ENCODE measurements around the gene CPT1A.
A peak's percentile ranks its signal among the peaks of the same experiment; 100 is the strongest.

Gene CPT1A

GRCh38 chr11:68798221-68798813 lies 43.4 kb downstream of the CPT1A start:
- DNase-seq (ENCODE audit: low read depth): peak; percentile 21

GRCh38 chr11:68796801-68797200 lies 44.9 kb downstream of the CPT1A start:
- no peak for DNase-seq (ENCODE audit: low read depth)

DNA sequence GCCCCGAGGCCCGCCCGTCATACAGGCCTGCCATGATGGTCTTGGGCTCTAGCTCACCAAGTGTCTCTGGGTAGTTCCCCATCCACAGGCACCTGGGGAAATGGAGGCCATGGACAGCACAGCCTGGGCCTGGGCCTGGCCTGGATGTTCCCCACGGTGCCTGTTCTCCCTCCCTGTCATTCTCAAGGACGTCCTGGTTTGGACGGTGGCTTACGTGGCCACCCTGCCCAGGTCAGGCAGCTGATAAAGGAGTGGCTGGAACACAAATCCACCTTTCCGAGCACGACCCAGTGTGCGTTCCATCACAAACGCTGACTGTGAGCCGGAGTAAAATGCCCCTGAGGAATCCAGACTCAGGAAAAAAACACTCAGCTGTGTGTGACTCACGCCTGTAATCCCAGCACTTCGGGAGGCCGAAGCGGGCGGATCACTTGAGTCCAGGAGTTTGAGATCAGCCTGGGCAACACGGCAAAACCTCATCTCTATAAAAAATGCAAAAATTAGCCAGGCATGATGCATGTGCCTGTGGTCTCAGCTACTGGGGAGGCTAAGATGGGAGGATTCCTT lies 49.2 kb downstream of the CPT1A start:
- DNase-seq (ENCODE audit: low read depth): no peak

GRCh38 chr11:68784653-68785052 lies 57.1 kb downstream of the CPT1A start:
- DNase-seq (ENCODE audit: low read depth): no peak

GRCh38 chr11:68783216-68783821 lies 58.4 kb downstream of the CPT1A start:
- no peak for DNase-seq (ENCODE audit: low read depth)

- no peak for DNase-seq (ENCODE audit: low read depth)
Observed at GRCh38 chr11:68782711-68783110, 59.0 kb downstream of the CPT1A start.

- no peak for DNase-seq (ENCODE audit: low read depth)
Observed at GRCh38 chr11:68780829-68781228, 60.9 kb downstream of the CPT1A start.

- DNase-seq (ENCODE audit: low read depth): no peak
Observed at GRCh38 chr11:68778205-68778604, 63.5 kb downstream of the CPT1A start.

DNA sequence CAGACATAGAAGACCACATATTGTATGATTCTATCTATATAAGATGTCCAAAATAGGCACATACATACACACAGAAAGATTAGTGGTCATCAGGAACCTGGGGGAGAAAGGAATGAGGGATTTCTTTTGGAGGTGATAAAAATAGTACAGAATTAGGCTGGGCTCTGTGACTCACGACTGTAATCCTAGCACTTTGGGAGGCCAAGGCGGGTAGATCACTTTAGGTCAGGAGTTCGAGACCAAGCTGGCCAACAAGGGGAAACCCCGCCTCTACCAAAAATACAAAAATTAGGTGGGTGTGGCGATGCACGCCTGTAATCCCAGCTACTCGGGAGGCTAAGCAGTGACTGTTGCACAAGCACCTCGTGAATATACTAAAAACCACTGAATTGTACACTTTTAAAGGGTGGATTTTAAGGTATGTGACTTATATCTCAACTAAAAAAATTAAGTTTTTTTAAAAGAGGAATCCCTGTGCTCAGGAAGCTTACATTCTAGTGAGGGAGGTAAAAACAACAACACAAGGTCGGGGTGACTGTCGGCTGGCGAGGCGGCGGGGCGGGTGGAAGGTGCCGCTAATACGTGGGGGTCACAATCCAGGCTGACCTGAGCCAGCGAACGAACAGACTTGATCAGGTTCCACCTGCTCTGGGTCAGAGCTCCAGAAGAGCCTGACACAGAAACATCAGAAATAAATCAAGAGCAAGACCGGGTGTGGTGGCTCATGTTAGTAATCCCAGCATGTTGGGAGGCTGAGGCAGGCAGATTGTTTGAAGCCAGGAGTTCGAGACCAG lies 65.1 kb downstream of the CPT1A start:
- DNase-seq (ENCODE audit: low read depth): no peak

- DNase-seq (ENCODE audit: low read depth): no peak
Observed at GRCh38 chr11:68775951-68776388, 65.7 kb downstream of the CPT1A start.

GRCh38 chr11:68774194-68774585 lies 67.5 kb downstream of the CPT1A start:
- DNase-seq (ENCODE audit: low read depth): no peak

DNA sequence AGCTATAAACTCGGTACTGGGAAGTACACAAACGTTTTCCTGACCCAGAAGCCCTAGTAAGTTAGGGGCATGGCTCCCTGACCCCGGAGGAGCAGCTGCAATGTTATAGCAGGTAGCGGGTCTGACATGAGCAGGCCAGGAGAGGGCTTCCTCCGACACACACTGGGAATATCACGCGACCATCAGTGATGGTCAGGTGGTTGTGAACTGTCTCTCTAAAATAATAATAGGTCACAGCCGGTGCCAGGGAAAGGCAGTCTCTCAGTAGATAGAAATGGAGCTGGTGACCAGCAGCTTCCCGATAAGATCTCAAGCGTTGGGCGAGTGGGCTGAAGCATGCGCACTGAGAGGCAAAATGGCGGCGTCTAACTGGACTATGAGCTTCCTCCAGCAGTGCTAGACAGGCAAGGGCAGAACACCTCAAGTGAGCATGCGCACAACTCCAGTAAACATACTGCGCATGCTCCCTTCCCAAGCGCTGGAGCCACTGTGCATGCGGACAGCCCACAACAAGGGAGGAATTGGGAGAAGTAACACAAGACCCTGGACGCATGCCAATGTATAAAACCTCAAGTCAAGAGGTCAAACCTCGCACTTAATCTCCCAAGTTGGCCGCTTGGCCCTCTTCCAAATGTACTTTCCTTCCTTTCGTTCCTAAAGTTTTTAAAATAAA lies 68.1 kb downstream of the CPT1A start:
- DNase-seq (ENCODE audit: low read depth): no peak

- DNase-seq (ENCODE audit: low read depth): no peak
Observed at GRCh38 chr11:68772936-68773335, 68.8 kb downstream of the CPT1A start.

- no peak for DNase-seq (ENCODE audit: low read depth)
Observed at GRCh38 chr11:68770781-68771180, 70.9 kb downstream of the CPT1A start.

DNA sequence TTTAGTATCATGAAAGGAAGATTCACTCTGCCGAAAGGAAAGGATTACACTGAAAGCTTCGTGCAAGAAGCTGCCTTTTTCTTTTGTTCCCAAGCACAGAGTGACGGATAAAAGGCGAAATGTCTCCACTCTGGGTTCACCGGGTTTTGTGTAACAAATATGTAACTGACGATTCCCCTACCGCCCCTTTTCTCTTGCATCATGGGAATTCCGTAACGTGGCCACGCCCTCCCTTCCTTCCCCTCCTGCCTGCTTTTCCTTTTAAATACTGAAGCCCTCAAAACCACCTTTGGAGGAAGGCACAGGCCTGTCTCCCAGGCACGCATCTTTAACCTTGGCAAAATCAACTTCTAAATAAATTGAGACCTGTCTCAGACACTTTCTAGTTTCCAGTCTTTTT lies 74.0 kb downstream of the CPT1A start:
- no peak for DNase-seq (ENCODE audit: low read depth)

GRCh38 chr11:68766786-68767185 lies 74.9 kb downstream of the CPT1A start:
- no peak for DNase-seq (ENCODE audit: low read depth)

- DNase-seq (ENCODE audit: low read depth): no peak
Observed at GRCh38 chr11:68764746-68765145, 77.0 kb downstream of the CPT1A start.

- no peak for DNase-seq (ENCODE audit: low read depth)
Observed at GRCh38 chr11:68763926-68764657, 77.6 kb downstream of the CPT1A start.

DNA sequence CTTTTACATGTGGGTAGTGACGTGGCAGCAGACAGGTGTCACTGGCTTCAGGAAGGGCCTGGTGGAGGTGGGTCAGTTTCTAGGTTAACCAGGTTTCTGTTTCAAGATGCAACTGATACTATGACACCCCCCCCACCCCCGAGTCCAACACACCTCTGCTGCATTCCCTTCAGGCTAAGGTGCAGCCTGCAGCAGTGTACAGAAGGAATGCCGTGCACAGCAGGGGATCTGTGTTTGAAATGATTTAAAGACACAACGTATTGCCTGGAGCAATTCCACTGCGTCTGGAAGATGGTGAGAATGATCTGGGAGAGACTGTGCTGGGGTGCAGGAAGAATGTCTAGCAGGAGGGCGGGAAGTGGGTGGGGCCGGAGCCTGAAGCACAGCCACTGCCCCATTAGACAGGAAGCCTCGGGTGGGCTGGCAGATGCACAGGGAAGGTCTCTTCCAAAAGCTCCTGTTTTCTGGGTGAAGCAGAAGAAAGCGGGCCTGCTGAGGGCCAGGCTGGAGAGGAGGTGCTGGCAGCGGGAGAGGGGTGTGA lies 78.5 kb downstream of the CPT1A start:
- DNase-seq (ENCODE audit: low read depth): no peak

DNA sequence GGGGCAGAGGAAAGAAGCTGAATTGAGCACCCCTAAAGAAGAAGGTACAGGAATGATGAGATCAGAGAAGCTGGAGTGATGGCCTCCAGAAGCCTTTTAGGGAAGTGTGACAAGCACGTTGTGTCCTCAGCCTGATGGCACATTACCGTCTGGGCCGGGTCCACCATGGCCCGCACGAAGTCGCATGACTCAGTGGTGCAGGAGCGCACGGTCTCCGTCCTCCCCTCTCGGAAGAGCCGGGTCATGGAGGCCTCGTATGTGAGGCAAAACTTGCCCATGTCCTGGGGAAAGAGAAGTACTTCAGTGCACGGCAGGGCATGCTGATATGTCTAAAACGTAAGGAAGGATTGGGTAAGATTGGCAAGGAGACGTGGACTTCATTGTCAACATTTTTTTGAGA lies 79.2 kb downstream of the CPT1A start:
- DNase-seq (ENCODE audit: low read depth): no peak

DNA sequence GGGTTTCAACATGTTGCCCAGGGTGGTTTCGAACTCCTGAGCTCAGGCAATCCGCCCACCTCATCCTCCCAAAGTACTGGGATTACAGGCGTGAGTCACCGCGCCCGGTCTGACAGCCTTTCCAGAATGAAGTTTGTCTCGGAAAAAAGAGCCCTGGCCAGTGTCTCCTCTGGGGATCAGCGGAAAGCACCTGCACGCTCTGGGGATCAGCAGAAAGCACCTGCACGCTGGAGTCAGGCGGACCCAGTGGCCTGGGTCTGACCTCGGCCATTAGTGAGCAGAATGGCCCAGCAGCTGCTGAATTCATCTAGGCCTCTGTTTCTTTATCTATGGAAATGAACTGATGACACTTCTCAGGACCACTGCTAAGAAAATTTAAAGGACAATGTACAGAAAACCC lies 79.9 kb downstream of the CPT1A start:
- no peak for DNase-seq (ENCODE audit: low read depth)

- DNase-seq (ENCODE audit: low read depth): no peak
Observed at GRCh38 chr11:68759991-68760390, 81.7 kb downstream of the CPT1A start.

Measured in stimulated activated CD8-positive, alpha-beta memory T cell treated with anti-CD3 and anti-CD28 coated beads, Interleukin-7, amount 100 ng/mL, for 24 hours (primary cell).